ENCODE results near the gene PCBP3. TPM values are rescaled to one million over a fixed set of nuclear protein-coding genes. Genes with fewer than 3 reads are reported as not detected.
"Not testable (repeated sequence)": the region's sequence is repeated elsewhere in the genome, so short reads cannot be mapped to it uniquely, and the experiment has no call there.

Gene PCBP3
- total RNA-seq, 1 donor from 2014 or later, result 11.8 TPM

DNA sequence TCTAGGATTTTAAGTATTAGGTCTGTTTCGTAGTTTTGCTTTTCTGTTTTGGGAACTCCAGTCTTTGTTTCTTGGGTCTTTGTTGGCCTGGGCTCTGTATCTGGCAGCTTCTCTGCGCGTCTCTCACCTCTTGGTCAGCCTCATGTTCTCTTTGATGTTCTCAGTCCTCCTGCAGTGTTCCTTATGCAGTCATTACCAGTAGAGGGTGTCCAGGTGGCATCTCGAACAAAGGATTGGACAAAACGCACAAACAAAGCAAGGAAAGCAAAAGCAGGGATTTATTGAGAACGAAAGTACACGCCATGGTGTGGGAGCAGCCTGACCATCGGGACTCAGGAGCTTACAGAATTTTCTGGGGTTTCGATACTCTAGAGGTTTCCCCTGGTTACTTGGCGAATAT, 204.3 kb downstream of the PCBP3 start:
- H3K27me3 Mint-ChIP-seq (ENCODE audit: low read depth), result no peaks in the 10 kb centered on the region
- H3K4me3 Mint-ChIP-seq (ENCODE audit: unreplicated experiment), result no peak overlapping the region
- H3K9me3 Mint-ChIP-seq (ENCODE audit: low read depth), result no peaks in the 10 kb centered on the region
- no peak for DNase-seq (ENCODE audit: low spot score)
- H3K27ac Mint-ChIP-seq (ENCODE audit: unreplicated experiment), result no peak overlapping the region
- peaks cover 3% of the 10 kb centered on the region for H3K36me3 Mint-ChIP-seq (ENCODE audit: low read depth)
- peaks cover 15% of the 10 kb centered on the region for H3K4me1 Mint-ChIP-seq (ENCODE audit: low read depth)
- TF ChIP-seq, protein P1, sequence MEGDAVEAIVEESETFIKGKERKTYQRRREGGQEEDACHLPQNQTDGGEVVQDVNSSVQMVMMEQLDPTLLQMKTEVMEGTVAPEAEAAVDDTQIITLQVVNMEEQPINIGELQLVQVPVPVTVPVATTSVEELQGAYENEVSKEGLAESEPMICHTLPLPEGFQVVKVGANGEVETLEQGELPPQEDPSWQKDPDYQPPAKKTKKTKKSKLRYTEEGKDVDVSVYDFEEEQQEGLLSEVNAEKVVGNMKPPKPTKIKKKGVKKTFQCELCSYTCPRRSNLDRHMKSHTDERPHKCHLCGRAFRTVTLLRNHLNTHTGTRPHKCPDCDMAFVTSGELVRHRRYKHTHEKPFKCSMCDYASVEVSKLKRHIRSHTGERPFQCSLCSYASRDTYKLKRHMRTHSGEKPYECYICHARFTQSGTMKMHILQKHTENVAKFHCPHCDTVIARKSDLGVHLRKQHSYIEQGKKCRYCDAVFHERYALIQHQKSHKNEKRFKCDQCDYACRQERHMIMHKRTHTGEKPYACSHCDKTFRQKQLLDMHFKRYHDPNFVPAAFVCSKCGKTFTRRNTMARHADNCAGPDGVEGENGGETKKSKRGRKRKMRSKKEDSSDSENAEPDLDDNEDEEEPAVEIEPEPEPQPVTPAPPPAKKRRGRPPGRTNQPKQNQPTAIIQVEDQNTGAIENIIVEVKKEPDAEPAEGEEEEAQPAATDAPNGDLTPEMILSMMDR (IDR thresholded peaks at IDR 0.05), result no peak

DNA sequence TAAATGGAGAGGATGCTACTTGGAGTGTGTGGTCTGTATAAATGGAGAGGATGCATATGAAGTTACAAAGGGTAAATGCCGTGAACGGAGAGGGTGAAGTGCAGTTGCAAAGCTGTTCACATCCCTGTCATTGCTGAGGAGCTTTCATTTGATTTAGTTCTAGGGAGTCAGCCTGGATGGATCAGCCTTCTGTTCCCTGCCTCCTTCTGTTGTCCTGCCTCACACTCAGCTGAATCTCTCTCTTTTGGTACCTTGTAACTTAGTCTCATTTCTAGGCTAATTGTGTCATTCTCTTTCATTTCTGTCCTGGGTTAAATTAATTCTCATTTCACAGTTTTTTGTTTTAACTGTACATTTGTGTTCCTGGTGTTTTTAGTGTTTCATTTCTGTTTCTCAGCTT, 204.8 kb downstream of the PCBP3 start:
- no peaks in the 10 kb centered on the region for H3K9me3 Mint-ChIP-seq (ENCODE audit: low read depth)
- peaks cover 15% of the 10 kb centered on the region for H3K4me1 Mint-ChIP-seq (ENCODE audit: low read depth)
- TF ChIP-seq, protein P1 (IDR thresholded peaks at IDR 0.05), result no peak
- no peak for DNase-seq (ENCODE audit: low spot score)
- H3K36me3 Mint-ChIP-seq (ENCODE audit: low read depth), result peaks cover 3% of the 10 kb centered on the region
- H3K4me3 Mint-ChIP-seq (ENCODE audit: unreplicated experiment), result no peak overlapping the region
- no peak overlapping the region for H3K27ac Mint-ChIP-seq (ENCODE audit: unreplicated experiment)
- H3K27me3 Mint-ChIP-seq (ENCODE audit: low read depth), result no peaks in the 10 kb centered on the region

DNA sequence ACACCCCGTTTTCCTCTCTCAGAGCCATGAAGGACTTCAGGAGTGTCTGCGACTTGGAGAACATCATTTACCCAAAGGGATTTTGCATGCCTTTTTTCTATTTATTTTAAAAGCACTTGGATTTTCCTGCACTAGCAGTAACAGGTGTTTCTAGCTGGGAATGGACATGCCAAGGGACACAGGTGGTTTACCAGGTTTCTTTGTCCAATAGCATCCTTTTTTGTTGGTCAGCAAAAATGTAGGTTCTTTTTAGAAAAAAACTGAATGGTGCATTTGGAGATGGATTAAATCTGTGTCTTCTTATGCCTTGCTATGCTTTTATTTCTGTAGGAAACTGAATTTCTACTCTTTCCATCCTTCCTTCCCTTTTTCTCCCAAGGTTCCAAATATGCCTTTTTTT, 205.3 kb downstream of the PCBP3 start:
- Mint-ChIP-seq H3K9me3 (ENCODE audit: low read depth) (no peaks in the 10 kb centered on the region), H3K4me1 (ENCODE audit: low read depth) (peaks cover 15% of the 10 kb centered on the region), H3K27me3 (ENCODE audit: low read depth) (no peaks in the 10 kb centered on the region), H3K36me3 (ENCODE audit: low read depth) (peaks cover 3% of the 10 kb centered on the region), H3K27ac (ENCODE audit: unreplicated experiment) (no peak overlapping the region), H3K4me3 (ENCODE audit: unreplicated experiment) (no peak overlapping the region)
- no peak for DNase-seq (ENCODE audit: low spot score)
- TF ChIP-seq, protein P1 (IDR thresholded peaks at IDR 0.05), result no peak

DNA sequence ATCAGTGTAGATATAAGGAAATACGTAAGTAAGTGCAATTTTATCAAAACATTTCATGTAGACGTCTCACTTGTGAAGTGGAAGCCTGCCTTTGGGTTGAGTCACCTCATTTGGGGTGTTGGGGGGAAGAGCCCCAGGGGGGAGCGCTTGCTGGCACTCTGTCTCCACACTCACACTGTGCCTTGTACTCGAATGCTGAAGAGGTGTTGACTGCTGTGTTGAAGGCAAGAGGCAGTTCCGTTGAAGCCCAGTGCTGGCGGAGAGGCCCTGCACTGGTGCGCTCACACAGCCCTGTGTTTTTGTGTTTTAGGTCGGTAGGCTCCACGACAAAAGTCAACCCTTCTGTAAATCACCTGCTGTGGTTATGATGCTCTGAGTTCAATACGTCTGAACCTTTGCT, 206.1 kb downstream of the PCBP3 start:
- Mint-ChIP-seq H3K9me3 (ENCODE audit: low read depth) (no peaks in the 10 kb centered on the region), H3K27me3 (ENCODE audit: low read depth) (no peaks in the 10 kb centered on the region), H3K4me3 (ENCODE audit: unreplicated experiment) (no peak overlapping the region), H3K27ac (ENCODE audit: unreplicated experiment) (no peak overlapping the region), H3K36me3 (ENCODE audit: low read depth) (peaks cover 3% of the 10 kb centered on the region), H3K4me1 (ENCODE audit: low read depth) (peaks cover 18% of the 10 kb centered on the region)
- DNase-seq (ENCODE audit: low spot score), result no peak
- TF ChIP-seq, protein P1 (IDR thresholded peaks at IDR 0.05), result no peak

DNA sequence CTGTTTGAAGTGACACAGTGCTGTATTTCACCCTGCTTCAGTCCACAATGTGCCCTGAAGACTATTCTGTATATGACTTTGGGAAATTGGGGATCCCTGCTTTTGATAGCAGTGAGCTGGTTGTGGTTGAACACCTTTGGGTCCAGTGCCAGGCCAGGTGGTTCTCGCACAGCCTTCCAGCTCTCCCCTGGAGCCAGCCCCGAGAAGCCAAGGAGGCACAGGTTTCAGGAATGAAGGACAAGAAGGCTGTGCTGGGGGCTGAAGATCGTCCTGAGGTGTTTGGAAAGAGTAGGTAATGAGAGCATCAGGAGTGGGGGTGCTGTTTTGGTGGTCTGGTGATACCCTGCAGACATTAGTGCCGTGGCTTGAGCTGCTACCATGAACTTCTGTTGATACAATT, 206.7 kb downstream of the PCBP3 start:
- Mint-ChIP-seq H3K4me3 (ENCODE audit: unreplicated experiment) (no peak overlapping the region), H3K4me1 (ENCODE audit: low read depth) (peaks cover 23% of the 10 kb centered on the region), H3K27me3 (ENCODE audit: low read depth) (no peaks in the 10 kb centered on the region), H3K9me3 (ENCODE audit: low read depth) (no peaks in the 10 kb centered on the region), H3K36me3 (ENCODE audit: low read depth) (peaks cover 3% of the 10 kb centered on the region), H3K27ac (ENCODE audit: unreplicated experiment) (no peak overlapping the region)
- DNase-seq (ENCODE audit: low spot score), result no peak
- TF ChIP-seq, protein P1 (IDR thresholded peaks at IDR 0.05), result no peak

DNA sequence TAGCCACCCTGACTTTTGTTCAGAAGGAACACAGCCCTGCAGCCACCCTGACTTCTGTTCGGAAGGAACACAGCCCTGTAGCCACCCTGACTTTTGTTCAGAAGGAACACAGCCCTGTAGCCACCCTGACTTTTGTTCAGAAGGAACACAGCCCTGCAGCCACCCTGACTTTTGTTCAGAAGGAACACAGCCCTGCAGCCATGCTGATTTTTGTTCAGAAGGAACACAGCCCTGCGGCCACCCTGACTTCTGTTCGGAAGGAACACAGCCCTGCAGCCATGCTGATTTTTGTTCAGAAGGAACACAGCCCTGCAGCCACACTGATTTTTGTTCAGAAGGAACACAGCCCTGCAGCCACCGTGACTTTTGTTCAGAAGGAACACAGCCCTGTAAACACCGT, 208.9 kb downstream of the PCBP3 start:
- not testable (repeated sequence) for H3K27ac Mint-ChIP-seq (ENCODE audit: unreplicated experiment); H3K27me3 Mint-ChIP-seq (ENCODE audit: low read depth); DNase-seq (ENCODE audit: low spot score); H3K9me3 Mint-ChIP-seq (ENCODE audit: low read depth); H3K36me3 Mint-ChIP-seq (ENCODE audit: low read depth); H3K4me3 Mint-ChIP-seq (ENCODE audit: unreplicated experiment)
- H3K4me1 Mint-ChIP-seq (ENCODE audit: low read depth), result peaks cover 14% of the 10 kb centered on the region

All from chondrocyte (in vitro differentiated cells).